Cardiac muscle cell (in vitro differentiated cells and primary cell): ENCODE data around the gene WDFY1. TPM values are rescaled to one million over a fixed set of nuclear protein-coding genes. Genes with fewer than 3 reads are reported as not detected.
"Not testable (repeated sequence)": the region's sequence is repeated elsewhere in the genome, so short reads cannot be mapped to it uniquely, and the experiment has no call there.

Experiments used
- DNase-seq, 2 donors: peaks; one replicate each; pipeline versions ENCODE4 v3.0.0 to v3.0.0-alpha.2; 2010 to 2017; ENCODE audit warnings: low read depth in 1 of 2, low spot score in 1 of 2
- H3K27ac ChIP-seq: fragments of 200-600 bp; sonication (generic); 2 replicates; pipeline ENCODE4 v1.5.1; 2016
- H3K27me3 ChIP-seq: fragments of 200-600 bp; sonication (generic); 2 replicates; pipeline ENCODE4 v1.6.0; 2016; ENCODE audit warnings: control low read depth
- H3K36me3 ChIP-seq: fragments of 200-600 bp; sonication (generic); 2 replicates; pipeline ENCODE4 v1.5.1; 2016; ENCODE audit warnings: control low read depth
- H3K4me1 ChIP-seq: fragments of 200-600 bp; sonication (generic); 2 replicates; pipeline ENCODE4 v1.8.1; 2017; ENCODE audit warnings: low read depth, mild to moderate bottlenecking, mixed run types
- H3K4me3 ChIP-seq: fragments of 200-600 bp; sonication (generic); 2 replicates; pipeline ENCODE4 v1.5.1; 2016; ENCODE audit warnings: mild to moderate bottlenecking
- H3K9me3 ChIP-seq: fragments of 200-600 bp; sonication (generic); 2 replicates; pipeline ENCODE4 v1.5.1; 2017; ENCODE audit warnings: low read depth, mild to moderate bottlenecking, control low read depth
- CTCF ChIP-seq: IDR thresholded peaks from 2 replicates; pipeline ENCODE4 v1.5.1; 2012; ENCODE audit warnings: low read depth, mild to moderate bottlenecking, low read length
- polyA plus RNA-seq: library from polyadenylated mRNA; unstranded; fragments of >200 nt; fragmentation: Nextera tagmentation; extraction: Ambion mirVana; gene quantifications from 2 replicates; pipeline ENCODE4 v1.2.1, GENCODE V29; 2016
- total RNA-seq: library from RNA; depleted of rRNA; stranded (reverse); fragments of >200 nt; gene quantifications from 2 replicates; pipeline ENCODE4 v1.2.3, GENCODE V29; 2016

WDFY1 gene
- total and polyA plus RNA-seq, 2 experiments from 2014 or later, result 20.7 to 20.8 TPM

GRCh38 chr2:223943135-223943534, 2.0 kb downstream of the WDFY1 start:
- no peak overlapping the region for H3K27ac ChIP-seq
- no peak for DNase-seq
- no peaks in the 10 kb centered on the region for H3K9me3 ChIP-seq
- H3K36me3 ChIP-seq, result no peaks in the 10 kb centered on the region
- TF ChIP-seq CTCF, result no peak
- H3K27me3 ChIP-seq, result no peaks in the 10 kb centered on the region
- H3K4me1 ChIP-seq, result peaks cover 5% of the 10 kb centered on the region
- no peak overlapping the region for H3K4me3 ChIP-seq

GRCh38 chr2:223941579-223942277, 3.4 kb downstream of the WDFY1 start:
- TF ChIP-seq CTCF, result no peak
- DNase-seq, result peak in 1 of 2 donors; percentile 92
- H3K9me3 ChIP-seq, result no peaks in the 10 kb centered on the region
- no peaks in the 10 kb centered on the region for H3K27me3 ChIP-seq
- H3K4me3 ChIP-seq, result no peak overlapping the region
- no peaks in the 10 kb centered on the region for H3K36me3 ChIP-seq
- no peak overlapping the region for H3K27ac ChIP-seq
- peaks cover 13% of the 10 kb centered on the region for H3K4me1 ChIP-seq

GRCh38 chr2:223939438-223939837, 5.7 kb downstream of the WDFY1 start:
- H3K36me3 ChIP-seq, H3K4me3 ChIP-seq: not testable (repeated sequence)

GRCh38 chr2:223937535-223937934, 7.6 kb downstream of the WDFY1 start:
- TF ChIP-seq CTCF, result no peak
- Histone ChIP-seq H3K27ac (no peak overlapping the region), H3K36me3 (no peaks in the 10 kb centered on the region), H3K9me3 (no peaks in the 10 kb centered on the region), H3K4me3 (no peak overlapping the region), H3K27me3 (no peaks in the 10 kb centered on the region), H3K4me1 (peaks cover 14% of the 10 kb centered on the region)
- DNase-seq, result no peak

More at GRCh38 chr2:223939438-223939837, 5.7 kb downstream of the WDFY1 start:
- H3K4me1 ChIP-seq, result peaks cover 19% of the 10 kb centered on the region
- peak in 1 of 2 donors; percentile 47 for DNase-seq
- not testable (repeated sequence) for H3K9me3 ChIP-seq, H3K27ac ChIP-seq, H3K27me3 ChIP-seq

GRCh38 chr2:223936862-223937326, 8.2 kb downstream of the WDFY1 start:
- peaks cover 14% of the 10 kb centered on the region for H3K4me1 ChIP-seq
- H3K9me3 ChIP-seq, result no peaks in the 10 kb centered on the region
- DNase-seq, result no peak
- H3K36me3 ChIP-seq, result no peaks in the 10 kb centered on the region
- no peak for TF ChIP-seq CTCF
- H3K4me3 ChIP-seq, result no peak overlapping the region
- H3K27ac ChIP-seq, result no peak overlapping the region
- no peaks in the 10 kb centered on the region for H3K27me3 ChIP-seq

- H3K27me3 ChIP-seq, result no peaks in the 10 kb centered on the region
- peaks cover 14% of the 10 kb centered on the region for H3K4me1 ChIP-seq
- no peaks in the 10 kb centered on the region for H3K36me3 ChIP-seq
- no peaks in the 10 kb centered on the region for H3K9me3 ChIP-seq
- DNase-seq, result no peak
- H3K27ac ChIP-seq, result no peak overlapping the region
- no peak for TF ChIP-seq CTCF
- H3K4me3 ChIP-seq, result no peak overlapping the region
These were observed 9.5 kb downstream of the WDFY1 start for GRCh38 chr2:223935459-223936125.
